HCT116 (cell line): ENCODE results near the gene HABP2. TPM values are rescaled to one million over a fixed set of nuclear protein-coding genes. Genes with fewer than 3 reads are reported as not detected.

Experiments
- ATAC-seq: fragments of 200-7000 bp; cut with Tn5 transposase; 2 replicates; pipeline ENCODE4 v1.9.1; 2020; ENCODE audit warnings: mild to moderate bottlenecking, moderate library complexity
- BruUV-seq: library from RNA; stranded (reverse); fragments of 400-500 nt; replicated peaks from 2 replicates; lab custom pipeline; 2021; lab: Mats Ljungman, UMichigan
- CTCF ChIA-PET: fragments of 300-600 bp; sonication (Branson Sonifier 250); formaldehyde crosslinking; loops from one replicate; lab custom pipeline; 2021; ENCODE audit warnings: antibody characterized with exemption; lab: Charles Lee
- POLR2A ChIA-PET: fragments of 300-600, 350-600 bp; sonication (Branson Sonifier 250); formaldehyde crosslinking; loops from one replicate; lab custom pipeline; 2021; ENCODE audit warnings: antibody characterized with exemption; lab: Charles Lee
- RAD21 ChIA-PET, 2 experiments: fragments of 300-600 bp; sonication (Branson Sonifier 250); formaldehyde crosslinking; loops; one replicate each; lab custom pipeline; 2023; ENCODE audit warnings: low total read pairs in 2 of 2; ENCODE audit not compliant: uncharacterized antibody in 2 of 2, unreplicated experiment in 2 of 2, low non-redundant PET in 1 of 2; lab: Charles Lee
- DNase-seq: peaks from one replicate; pipeline ENCODE4 v3.0.0-alpha.2; 2010; ENCODE audit warnings: low read depth, low spot score
- H2AFZ ChIP-seq: fragments of 200-600 bp; shearing (Covaris generic), sonication (generic); 2 replicates; pipeline ENCODE4 v1.6.1; 2017; ENCODE audit warnings: low read depth, mixed run types, mixed read lengths, antibody characterized with exemption, low read length; ENCODE audit not compliant: poor library complexity, severe bottlenecking
- H3K27ac ChIP-seq: 2 replicates; pipeline ENCODE4 v1.5.1; 2012; ENCODE audit warnings: low read depth, low read length
- H3K27me3 ChIP-seq: fragments of 200-600 bp; sonication (generic); 2 replicates; pipeline ENCODE4 v1.6.1; 2016; ENCODE audit warnings: mixed run types, low read length, mixed read lengths; ENCODE audit not compliant: insufficient read depth
- H3K36me3 ChIP-seq, 2 experiments: fragments of 200-500 bp in 1 of 2; fragments of 200-600 bp in 1 of 2; sonication (Bioruptor generic) in 1 of 2; sonication (generic) in 1 of 2; 2 replicates each; pipeline versions ENCODE4 v1.5.1 to v1.6.1; 2014 to 2016; ENCODE audit warnings: low read length in 2 of 2, inconsistent platforms in 1 of 2, mixed read lengths in 1 of 2, mixed run types in 1 of 2; ENCODE audit not compliant: insufficient read depth in 2 of 2, control insufficient read depth in 1 of 2
- H3K4me1 ChIP-seq, 2 experiments: fragments of 200-600 bp in 1 of 2; sonication (generic) in 1 of 2; 2 replicates each; pipeline versions ENCODE4 v1.5.1 to v1.6.1; 2012 to 2017; ENCODE audit warnings: low read length in 2 of 2, inconsistent platforms in 1 of 2, mild to moderate bottlenecking in 1 of 2, mixed read lengths in 1 of 2, mixed run types in 1 of 2, moderate library complexity in 1 of 2; ENCODE audit not compliant: insufficient read depth in 2 of 2, control insufficient read depth in 1 of 2
- H3K4me2 ChIP-seq: fragments of 200-600 bp; sonication (generic); 2 replicates; pipeline ENCODE4 v1.6.1; 2017; ENCODE audit warnings: mixed run types, low read length, mixed read lengths
- H3K4me3 ChIP-seq, 2 experiments: fragments of 200-600 bp in 1 of 2; sonication (generic) in 1 of 2; replicated peaks in 1 of 2; 2 replicates each; pipeline ENCODE4 v1.5.1; 2011 to 2016; ENCODE audit warnings: low read length in 2 of 2, control low read depth in 1 of 2, low read depth in 1 of 2, mild to moderate bottlenecking in 1 of 2, mixed read lengths in 1 of 2, mixed run types in 1 of 2
- H3K79me2 ChIP-seq: fragments of 200-600 bp; sonication (generic); 2 replicates; pipeline ENCODE4 v1.6.1; 2017; ENCODE audit warnings: mild to moderate bottlenecking, mixed run types, low read length, moderate library complexity, mixed read lengths; ENCODE audit not compliant: insufficient read depth
- H3K9ac ChIP-seq: fragments of 200-600 bp; sonication (generic); 2 replicates; pipeline ENCODE4 v1.6.1; 2016; ENCODE audit warnings: low read length, mixed read lengths
- H3K9me2 ChIP-seq: fragments of 200-600 bp; sonication (generic), shearing (Covaris generic); 2 replicates; pipeline ENCODE4 v1.6.1; 2017; ENCODE audit warnings: mixed run types, mild to moderate bottlenecking, moderate library complexity; ENCODE audit not compliant: insufficient read depth
- H3K9me3 ChIP-seq, 2 experiments: fragments of 200-500 bp in 1 of 2; fragments of 200-600 bp in 1 of 2; sonication (Bioruptor generic) in 1 of 2; sonication (generic) in 1 of 2; 2 replicates each; pipeline ENCODE4 v1.6.1; 2014 to 2017; ENCODE audit warnings: low read length in 2 of 2, mixed read lengths in 2 of 2, inconsistent platforms in 1 of 2, low read depth in 1 of 2, mild to moderate bottlenecking in 1 of 2, mixed run types in 1 of 2, moderate library complexity in 1 of 2; ENCODE audit not compliant: control insufficient read depth in 1 of 2, insufficient read depth in 1 of 2
- H4K20me1 ChIP-seq: fragments of 200-600 bp; sonication (generic), shearing (Covaris generic); 2 replicates; pipeline ENCODE4 v1.6.1; 2017; ENCODE audit warnings: mixed run types, mild to moderate bottlenecking, moderate library complexity; ENCODE audit not compliant: insufficient read depth
- CBX3 ChIP-seq: IDR thresholded peaks from 2 replicates; pipeline ENCODE4 v1.6.1; 2012; ENCODE audit warnings: low read depth
- CEBPB ChIP-seq: IDR thresholded peaks from 2 replicates; pipeline ENCODE4 v1.6.1; 2012; ENCODE audit warnings: low read depth
- JUND ChIP-seq: IDR thresholded peaks from 2 replicates; pipeline ENCODE4 v1.6.1; 2012
- POLR2AphosphoS5 ChIP-seq: IDR thresholded peaks from 2 replicates; pipeline ENCODE4 v1.6.1; 2011; ENCODE audit warnings: mild to moderate bottlenecking, low read depth, low read length, moderate library complexity
- REST ChIP-seq: IDR thresholded peaks from 2 replicates; pipeline ENCODE4 v1.6.1; 2012; ENCODE audit warnings: low read depth
- YY1 ChIP-seq: IDR thresholded peaks from 2 replicates; pipeline ENCODE4 v1.6.1; 2011; ENCODE audit warnings: low read length, low read depth, moderate library complexity, mild to moderate bottlenecking; ENCODE audit not compliant: insufficient replicate concordance; ENCODE audit errors: extremely low read depth
- ZFX ChIP-seq: fragments of 450-650 bp; IDR thresholded peaks from 2 replicates; pipeline ENCODE4 v1.6.1; 2017
- ZNF274 ChIP-seq: fragments of 200-500 bp; sonication (Bioruptor generic); IDR thresholded peaks from 2 replicates; pipeline ENCODE4 v1.6.1; 2014; ENCODE audit warnings: mild to moderate bottlenecking, low read depth, low read length, inconsistent platforms
- intact Hi-C: fragments of 100-400 bp; cut with micrococcal nuclease; formaldehyde crosslinking; loops from 2 replicates; pipeline ENCODE4 v1.10.0; 2022
- total RNA-seq: library from RNA; stranded (reverse); gene quantifications from one replicate; pipeline ENCODE4 v1.2.1, GENCODE V29; 2021; ENCODE audit not compliant: unreplicated experiment

Gene HABP2
- total RNA-seq, 1 experiment from 2014 or later: 0.20 TPM

GRCh38 chr10:113569576-113569975, 16.7 kb downstream of the HABP2 start:
- intact Hi-C loops: no loop called here
- Histone ChIP-seq H3K9me3 (no peaks in the 10 kb centered on the region), H3K9me2 (no peaks in the 10 kb centered on the region), H3K4me3 (no peak overlapping the region), H3K27me3 (peaks cover 22% of the 10 kb centered on the region), H2AFZ (no peak overlapping the region), H3K27ac (no peak overlapping the region), H3K79me2 (no peaks in the 10 kb centered on the region), H3K4me1 (peaks cover 0 to 5% of the 10 kb centered on the region in 2 experiments; a peak in 1 of 4 replicates), H3K9ac (no peak overlapping the region), H4K20me1 (no peaks in the 10 kb centered on the region), H3K4me2 (no peak overlapping the region), H3K36me3 (no peaks in the 10 kb centered on the region)
- no peak for ATAC-seq
- DNase-seq: no peak
- TF ChIP-seq POLR2AphosphoS5: no peak
- CTCF ChIA-PET: no interaction called here
- POLR2A ChIA-PET: no interaction called here
- RAD21 ChIA-PET: no interaction called here
- no TSS peak for BruUV-seq

GRCh38 chr10:113572520-113573290, 19.9 kb downstream of the HABP2 start:
- H3K4me3 ChIP-seq: no peak overlapping the region
- RAD21 ChIA-PET: no interaction called here
- no peak for TF ChIP-seq YY1
- TF ChIP-seq POLR2AphosphoS5: no peak
- TF ChIP-seq ZFX: no peak
- no peak for TF ChIP-seq REST
- TF ChIP-seq CBX3: no peak
- no peak for TF ChIP-seq CEBPB
- no peak for TF ChIP-seq JUND
- TF ChIP-seq ZNF274: no peak
- TF ChIP-seq, all 23 proteins: peak for 0
- Histone ChIP-seq H3K36me3 (no peaks in the 10 kb centered on the region), H3K27me3 (peaks cover 48% of the 10 kb centered on the region), H3K4me1 (no peaks in the 10 kb centered on the region), H3K27ac (no peak overlapping the region), H3K79me2 (no peaks in the 10 kb centered on the region), H3K9me2 (no peaks in the 10 kb centered on the region), H4K20me1 (no peaks in the 10 kb centered on the region), H2AFZ (no peak overlapping the region), H3K9ac (no peak overlapping the region), H3K4me2 (no peak overlapping the region), H3K9me3 (no peaks in the 10 kb centered on the region)
- DNase-seq (no peak), ATAC-seq (no peak)
- ChIA-PET CTCF (interaction anchor here (2.3 kb wide), 1 partner anchor 10 kb away, joined by 10 read pairs; no protein-coding TSS in a partner anchor), POLR2A (no interaction called here)
- no TSS peak for BruUV-seq
- intact Hi-C loops: no loop called here
